ENCODE data around the gene TBC1D22A.

The TBC1D22A gene

DNA sequence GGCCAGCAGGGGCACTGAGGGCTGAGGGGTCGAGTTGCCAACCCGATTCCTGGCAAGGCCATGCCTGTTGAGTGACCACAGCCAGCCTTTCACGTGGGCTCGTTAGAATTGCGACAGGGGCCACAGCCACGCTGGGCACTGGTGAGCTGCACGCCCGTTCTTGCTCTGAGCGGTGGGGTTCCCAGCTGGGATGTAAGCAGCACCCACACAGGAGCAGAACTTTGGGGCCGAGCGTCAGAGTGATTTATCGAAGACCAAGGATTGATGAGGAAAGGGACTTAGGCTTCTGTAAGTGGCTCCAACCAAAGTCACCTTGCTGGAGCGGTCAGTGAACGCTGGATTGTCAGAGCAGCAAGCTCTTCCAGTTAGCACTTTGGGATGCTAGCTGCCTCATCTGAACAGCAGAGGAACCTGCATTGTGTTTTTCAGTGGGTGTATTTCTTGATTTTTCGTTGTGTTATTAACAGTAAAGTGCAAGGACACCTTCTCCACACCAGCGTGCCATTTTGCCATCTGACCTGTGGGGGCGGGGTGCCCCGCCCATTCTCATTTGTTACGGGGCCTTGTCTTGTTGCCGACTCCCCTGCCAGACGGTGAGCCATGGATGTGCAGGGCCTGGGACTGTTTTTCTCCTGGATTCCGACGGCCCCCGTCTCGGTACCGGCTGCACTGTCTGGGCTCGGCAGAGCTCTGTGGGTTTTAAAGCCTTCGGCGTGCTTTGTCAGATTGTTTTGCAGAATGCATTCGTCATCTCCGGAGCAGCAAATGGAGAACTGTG lies 202.5 kb downstream of the TBC1D22A start:
- no peak for DNase-seq

DNA sequence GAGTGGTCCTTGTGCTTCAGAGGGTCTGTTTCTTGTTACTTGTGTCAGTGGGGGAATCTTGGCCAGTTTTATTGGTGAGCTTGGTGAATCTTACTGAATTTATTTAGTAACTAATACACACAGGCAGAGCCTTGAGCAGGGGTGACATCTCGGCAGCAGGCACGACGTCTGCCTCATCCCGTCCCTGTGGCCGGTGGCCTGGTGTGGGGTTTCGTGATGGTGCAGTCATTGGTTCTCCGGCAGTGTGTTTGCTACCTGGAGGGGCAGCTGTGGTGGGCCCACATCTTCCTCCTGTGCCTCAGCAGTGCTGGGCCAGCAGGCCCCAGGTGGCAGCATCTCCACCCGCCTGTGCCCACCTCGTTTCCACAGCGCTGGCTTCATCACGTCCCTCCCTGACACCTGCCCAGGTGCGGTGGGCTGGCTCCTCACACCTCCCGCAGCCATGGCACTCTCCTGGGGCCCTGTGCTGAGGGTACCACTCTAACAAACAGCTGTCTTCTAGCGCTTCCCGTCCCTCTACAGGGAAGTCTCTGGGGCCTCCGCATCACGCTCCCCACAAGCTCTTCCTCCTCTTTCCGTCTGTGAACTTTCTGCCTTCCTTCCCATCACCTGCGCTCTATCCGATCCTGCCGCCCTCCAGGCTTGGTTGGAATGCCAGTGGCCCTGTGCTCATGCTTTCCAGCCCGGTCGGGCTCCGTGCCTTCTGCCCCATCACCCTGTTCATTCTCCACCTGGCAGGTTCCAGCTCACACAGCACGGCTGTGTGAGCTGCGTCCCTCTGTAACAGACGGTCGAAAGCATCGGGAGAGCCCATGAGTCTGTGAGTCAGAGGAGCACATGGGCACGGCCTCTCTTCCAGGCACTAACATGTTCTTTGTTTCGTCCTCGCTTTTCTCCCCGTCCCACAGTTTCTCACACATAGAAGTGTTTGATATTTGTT lies 203.4 kb downstream of the TBC1D22A start:
- no peak for DNase-seq

DNA sequence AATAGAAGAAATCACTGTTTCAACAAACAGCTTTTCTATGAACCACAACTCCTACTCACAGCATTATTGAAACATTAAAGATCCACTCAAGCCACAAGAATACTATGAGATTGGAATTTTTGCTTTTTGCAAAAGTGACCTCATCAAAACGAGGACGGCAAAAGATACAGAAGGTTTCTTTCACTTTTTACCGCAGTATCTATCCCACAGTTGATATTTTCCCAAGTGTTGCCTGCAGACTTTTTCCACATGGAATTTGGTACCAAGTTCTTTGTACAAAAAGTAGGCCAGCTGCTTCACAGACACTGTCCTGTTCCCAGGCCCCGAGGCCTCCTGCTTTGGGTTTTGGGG lies 204.0 kb downstream of the TBC1D22A start:
- no peak for DNase-seq

DNA sequence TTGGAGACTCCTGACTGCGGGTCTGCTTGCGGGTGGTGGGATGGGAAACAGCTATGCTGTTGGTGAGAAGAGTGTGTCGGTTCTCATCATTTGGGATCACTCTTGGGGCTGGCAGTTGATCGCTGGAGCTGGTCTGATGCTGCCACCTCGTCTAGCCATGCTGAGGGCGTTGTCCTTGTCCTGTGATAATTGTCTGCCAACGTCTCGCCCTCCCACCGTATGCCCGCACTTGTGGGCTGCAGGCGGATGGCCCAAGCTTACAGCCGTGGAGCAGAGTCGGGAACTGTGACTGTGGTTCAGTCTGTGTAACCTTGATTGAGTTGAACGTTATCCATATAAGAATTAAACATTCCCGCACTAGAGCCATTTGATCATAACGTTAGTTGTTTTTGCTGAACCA lies 204.4 kb downstream of the TBC1D22A start:
- DNase-seq = no peak

DNA sequence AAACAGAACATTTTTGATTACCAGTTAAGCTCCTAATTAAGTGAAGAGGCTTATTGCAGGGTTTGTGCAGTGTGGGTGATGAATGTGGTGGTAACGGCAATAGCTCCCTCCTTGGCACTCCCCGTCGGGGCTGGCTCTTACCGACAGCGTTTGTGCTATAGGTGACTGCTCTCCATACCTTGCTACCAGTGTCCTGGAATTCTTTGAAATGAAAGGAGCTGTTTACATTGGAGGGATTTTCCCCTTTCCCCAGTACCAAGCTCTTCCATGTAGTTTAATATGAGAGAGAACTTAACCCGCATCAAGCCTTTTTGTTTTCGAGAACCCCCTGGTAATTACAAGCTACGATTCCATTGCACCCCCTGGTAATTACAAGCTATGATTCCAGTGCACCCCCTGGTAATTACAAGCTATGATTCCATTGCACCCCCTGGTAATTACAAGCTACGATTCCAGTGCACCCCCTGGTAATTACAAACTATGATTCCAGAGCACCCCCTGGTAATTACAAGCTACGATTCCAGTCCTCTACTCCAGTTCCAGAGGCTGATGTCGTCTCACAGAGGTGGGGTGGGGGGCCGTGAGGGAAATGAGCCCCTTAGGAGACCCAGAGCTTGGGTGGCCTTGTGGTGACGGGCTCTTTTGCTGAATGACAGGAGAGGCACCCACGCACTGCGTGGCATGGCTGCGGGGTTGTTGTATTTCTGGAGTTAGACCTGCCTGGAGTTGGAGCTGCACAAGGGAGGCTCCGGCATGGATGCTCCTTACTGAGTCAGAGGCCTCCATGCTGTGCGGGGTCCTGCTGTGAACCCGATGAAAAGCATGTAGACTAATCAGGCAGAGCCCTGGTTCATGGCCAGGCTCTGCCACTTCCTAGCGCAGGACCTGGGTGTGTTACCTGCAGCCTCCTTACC lies 205.3 kb downstream of the TBC1D22A start:
- DNase-seq = no peak

DNA sequence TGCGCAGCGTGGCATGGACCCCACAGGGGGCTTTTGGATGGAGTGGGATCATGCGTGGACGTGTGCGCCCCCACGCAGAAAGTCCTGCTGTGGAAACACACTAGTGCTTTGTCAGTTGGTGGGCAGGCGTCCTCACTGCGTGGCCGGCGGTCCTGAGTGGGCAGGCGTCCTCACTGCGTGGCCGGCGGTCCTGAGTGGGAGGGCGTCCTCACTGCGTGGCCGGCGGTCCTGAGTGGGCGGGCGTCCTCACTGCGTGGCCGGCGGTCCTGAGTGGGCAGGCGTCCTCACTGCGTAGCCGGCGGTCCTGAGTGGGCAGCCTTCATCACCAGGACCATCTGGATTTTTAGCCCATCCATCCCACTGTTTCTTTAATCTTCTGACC lies 205.9 kb downstream of the TBC1D22A start:
- DNase-seq = no peak

DNA sequence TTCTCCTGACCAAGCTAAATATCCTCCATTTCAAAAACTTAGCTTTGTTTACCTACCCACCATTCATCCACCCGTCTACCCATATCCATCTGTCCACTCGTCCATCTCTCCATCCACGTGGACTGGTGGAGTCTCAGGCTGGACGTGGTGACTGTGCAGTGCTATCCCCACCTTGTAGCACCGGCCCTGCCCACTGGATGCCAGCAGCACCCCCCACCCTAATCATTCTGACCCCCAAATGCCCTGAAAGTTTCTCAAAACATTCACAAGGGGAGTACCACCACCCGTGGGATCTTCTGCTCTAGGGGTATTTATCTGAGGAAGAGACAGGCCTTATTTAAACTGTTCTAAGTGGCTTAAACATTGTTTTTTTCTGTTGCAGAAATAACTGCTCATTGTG lies 206.4 kb downstream of the TBC1D22A start:
- no peak for DNase-seq

DNA sequence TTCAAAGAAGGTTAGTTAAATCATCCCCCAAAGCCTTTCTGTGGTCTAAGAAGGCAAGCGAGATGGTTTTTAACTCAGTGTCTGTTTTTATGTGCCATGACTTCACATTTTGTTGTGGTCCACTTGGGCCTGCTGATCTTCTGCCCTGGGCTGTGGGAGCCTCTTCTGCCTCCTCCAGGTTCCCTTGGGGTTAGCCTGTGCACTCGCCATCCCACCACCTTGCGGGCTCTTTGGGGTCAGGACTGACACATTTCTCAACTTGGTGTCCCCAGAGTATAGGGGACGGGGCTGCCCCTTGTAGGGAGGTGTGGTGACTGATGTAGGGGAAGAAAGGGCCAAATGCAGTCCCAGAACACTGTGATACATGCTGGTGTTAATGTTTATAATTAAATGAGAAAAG lies 207.0 kb downstream of the TBC1D22A start:
- no peak for DNase-seq

DNA sequence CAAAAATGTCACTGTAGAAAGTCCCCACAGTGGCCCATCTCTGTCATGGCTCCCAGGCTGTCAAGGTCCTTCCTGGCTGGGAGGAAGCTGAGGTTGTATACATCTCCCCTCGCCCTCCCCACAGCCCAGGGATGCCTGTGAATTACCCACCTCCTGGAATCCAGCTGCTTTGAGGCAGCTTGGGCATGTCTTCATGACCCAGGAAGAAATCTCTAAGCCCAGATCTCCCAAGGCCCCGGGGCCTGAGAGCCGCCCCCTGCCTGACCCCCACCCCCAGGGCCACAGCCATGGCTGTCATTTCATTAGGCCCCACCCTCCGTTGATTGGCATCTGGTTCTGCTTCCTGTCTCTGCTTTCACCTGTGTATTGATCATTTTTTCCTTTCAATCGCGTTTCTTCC lies 207.5 kb downstream of the TBC1D22A start:
- no peak for DNase-seq

DNA sequence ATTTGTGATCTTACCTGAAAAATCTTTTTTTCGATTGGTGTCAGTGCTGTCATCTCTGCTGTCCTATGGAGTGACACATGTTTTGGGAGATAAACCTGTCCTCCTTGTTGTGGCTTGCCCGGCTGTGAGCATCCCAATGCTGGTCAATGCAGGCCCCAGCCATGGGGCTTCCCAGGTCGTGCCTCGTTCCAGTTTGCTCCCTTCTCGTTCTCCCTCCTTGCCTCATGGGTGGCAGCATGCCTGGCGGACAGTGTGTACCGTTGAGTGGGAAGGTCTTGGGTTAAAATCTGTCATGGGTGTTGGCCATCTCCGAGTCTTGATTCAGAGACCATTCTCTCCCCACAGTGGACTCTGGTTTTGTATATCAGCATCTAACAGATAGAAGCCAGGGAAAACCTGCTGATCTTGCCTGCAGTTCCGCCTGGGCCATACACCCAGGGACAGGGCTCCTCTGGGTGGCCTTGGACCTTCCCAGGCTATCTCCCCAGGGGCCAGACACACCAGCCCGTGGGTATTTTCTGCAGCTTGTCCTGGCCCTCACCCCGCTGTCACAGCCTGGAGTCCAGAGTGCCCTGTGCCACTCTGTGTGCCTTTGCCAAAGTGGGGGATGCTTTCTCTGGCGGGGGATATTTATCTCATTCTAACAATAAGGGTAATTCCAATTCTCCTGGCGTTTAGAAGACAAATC lies 208.1 kb downstream of the TBC1D22A start:
- DNase-seq = no peak

DNA sequence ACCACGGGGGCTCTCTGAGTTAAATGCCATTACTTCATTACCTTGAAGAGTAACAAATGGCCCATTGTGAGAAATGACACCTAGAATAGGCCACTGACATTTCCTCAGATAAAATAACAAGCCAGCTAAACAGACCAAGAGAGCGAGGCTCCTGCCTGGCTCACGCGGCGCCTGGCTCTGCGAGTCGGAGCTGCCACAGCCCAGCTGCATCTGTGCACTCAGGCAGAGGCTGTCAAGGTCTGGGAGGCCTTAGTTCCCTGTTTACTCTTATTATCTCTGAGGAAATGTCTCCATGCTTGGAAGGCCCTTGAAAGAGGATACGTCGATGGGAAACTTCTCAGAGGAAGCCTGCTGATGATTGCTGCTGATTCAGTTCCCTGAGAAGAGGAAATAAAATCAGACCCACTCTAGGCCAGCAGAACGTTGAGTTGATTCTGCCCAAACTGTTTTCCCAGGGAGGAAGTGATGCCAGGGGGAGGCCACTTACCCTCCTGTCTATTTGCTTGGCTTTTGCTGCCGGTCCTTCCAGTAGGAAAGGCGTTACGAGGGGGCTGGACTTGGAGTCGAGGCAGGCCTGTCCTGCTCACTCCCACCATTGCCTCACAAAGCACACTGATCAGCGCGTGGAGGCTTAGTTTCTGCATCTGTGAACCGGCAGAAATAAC lies 208.8 kb downstream of the TBC1D22A start:
- DNase-seq = peak; percentile 73

DNA sequence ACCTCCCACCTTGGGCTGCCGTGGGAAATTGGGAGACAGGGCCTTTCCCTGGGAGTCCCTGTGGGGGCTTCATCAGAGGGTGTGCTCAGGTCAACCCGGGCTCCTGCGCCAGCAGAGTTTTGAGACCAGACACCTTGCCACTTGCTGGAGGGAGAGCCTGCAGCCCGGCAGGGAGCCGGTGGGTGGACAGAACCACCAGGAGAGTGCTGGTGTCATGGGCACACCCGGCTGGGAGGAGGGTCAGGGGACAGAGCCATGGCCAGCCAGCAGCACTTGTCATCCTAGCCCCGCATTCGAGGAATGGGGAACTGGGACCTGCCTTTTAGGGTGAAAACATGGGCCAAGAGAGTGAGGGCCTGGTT lies 209.3 kb downstream of the TBC1D22A start:
- DNase-seq = no peak

DNA sequence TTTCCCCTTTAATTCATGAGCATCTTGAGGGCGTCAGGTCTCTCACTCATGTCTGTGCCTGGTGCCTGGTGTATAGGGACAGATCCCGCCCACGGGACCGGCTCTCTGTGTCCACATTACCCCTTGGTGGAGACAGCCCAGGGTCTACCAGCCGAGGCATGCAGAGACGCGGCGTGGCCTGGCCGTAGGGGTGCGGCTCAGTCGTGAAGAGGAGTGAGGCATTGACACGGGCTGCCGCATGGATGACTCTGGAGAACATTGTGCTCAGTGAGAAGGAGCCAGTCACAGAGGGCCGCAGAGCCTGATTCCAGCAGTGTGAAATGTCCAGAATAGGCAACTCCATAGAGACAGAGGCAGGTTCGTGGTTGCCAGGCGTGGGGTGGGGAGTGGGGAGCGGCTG lies 209.8 kb downstream of the TBC1D22A start:
- no peak for DNase-seq

DNA sequence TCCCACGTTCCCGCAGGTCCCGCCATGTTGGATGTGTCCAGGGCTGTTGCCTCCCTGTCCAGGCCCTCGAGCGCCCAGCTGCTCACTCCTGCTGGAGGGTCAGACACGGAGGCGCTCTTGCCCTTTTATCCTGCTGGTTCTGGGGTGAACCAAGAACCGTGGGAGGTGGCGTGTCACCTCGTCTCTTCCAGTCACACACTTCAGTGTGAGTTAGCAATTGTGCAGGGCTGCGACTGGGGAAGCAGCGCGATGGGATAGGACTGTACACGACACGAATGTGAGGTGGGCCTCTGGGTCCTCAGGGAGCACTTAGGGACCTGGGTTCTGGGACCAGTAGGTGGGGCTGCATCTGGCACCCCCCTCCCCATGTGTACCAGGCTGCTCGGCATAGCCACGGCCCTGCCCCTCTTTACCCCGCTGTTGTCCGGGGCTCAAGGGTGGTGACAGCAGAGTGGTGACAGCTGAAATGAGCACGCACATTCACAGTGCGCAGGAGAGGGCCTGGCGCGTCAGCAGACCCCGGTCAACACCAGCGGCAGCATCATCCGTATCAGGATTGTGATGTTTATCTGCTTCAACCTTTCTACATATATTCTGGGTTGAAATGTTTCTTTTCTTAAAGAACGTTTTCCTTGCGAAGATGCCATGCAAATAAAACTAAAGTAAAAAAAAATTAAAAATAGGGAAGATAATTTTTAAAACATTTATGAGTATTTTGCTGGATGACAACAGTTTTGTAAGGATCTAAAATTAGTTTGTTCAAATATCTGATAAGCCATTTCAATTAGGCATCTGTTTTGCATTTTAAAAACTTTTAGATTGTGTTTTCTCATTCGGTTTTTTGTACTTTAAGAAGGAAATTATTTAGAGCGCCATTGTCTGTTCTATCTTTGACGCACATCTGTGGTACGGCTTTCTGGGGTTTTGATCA lies 210.7 kb downstream of the TBC1D22A start:
- DNase-seq = no peak

DNA sequence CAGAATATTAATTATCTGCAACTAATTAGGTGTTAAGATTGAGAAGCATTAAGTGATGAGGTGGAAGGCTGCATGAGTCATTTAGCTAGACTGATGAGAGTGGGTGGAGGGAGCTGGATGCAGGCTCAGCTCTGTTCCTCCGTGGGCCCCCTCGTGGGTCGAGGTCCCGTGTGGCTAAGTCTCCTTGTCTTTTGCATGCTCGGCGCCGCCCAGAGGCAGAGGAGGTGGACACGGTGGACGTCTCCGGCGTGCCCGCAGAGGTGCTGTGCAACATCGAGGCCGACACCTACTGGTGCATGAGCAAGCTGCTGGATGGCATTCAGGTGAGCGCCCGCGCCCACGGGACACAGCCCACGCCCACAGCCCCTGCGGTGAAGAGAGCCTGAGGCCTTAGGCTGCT lies 211.6 kb downstream of the TBC1D22A start:
- DNase-seq = no peak

DNA sequence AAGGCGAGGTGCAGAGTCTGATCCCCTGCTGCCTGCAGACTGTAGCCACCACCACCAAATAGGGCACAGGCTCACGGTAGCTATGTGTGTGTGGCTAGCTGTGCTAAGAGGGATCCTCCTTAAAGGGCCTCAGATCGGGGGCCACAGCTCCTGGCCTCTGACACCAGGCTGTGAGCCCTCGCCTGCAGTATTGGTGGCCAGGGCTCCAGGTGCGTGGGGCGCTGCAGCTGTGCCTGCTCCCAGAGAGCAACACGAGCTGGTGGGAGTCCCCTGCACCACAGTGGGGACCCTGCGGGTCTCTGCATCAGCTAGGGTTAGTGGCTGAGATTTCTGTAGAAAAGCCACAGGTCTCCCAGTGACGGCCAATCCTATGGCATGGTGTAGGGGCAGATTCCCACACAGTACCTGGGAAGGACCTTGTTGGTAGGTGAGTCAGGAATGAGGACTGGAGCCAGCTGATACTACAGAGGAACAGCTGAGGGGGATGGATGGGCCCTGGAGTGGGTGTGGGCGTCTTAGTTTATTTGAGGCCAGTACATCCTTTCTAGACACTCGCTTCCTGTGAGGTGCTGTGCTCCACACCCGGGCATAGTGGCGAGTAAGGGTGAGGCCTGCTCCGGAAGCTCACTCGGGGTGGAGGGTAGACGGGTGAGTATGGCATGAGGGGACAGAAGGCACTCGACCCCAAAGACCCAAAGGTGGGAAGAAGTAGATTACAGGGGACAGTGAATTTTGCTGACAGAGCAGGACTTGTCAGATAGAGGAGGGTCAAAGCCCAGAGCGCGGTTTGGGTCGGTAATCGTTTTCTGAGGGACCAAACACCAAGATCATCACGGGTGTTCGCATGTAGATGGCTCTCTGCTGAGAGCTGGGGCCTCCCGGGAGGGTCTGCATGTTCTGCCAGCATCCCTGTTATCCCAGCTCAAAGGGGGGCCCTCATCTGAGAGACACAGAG lies 212.5 kb downstream of the TBC1D22A start:
- DNase-seq = no peak

DNA sequence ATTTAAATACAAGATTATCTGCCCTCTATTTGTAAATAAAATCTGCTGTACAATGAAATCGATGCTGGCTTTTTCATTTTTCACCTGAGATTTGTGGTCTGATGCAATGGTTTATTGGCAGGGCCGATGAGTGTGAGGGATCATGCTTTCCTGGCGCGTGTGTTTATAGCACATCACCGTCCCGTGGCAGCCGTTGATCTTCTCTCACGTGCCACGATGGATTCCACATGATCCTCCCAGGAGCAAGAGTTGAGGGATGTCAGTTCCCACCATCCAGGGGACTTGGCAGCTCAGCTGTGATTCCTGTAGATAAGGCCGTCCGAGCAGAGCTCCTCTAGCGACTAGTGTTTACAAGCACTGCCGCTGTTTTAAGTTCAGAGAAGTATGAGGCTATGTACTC lies 213.7 kb downstream of the TBC1D22A start:
- no peak for DNase-seq

DNA sequence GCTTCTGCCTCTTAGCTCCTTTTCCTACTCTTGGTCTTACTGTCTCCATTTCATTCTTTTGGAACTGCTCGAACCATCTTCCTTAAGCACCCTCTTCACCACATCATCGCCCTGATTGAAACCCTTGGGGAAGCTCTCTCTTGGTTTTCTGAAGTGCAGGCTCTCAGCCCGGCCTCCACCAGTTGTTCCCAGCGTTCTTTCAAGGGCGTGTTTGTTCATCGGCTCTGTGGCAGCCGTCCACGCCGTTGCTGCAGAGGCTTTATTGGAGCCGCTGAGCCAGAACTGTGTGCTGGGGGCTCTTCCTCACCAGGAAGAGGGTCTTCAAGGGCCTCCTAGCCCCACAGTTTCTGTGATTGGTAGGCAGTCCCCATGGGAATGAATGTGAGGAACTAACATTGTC lies 214.1 kb downstream of the TBC1D22A start:
- no peak for DNase-seq

DNA sequence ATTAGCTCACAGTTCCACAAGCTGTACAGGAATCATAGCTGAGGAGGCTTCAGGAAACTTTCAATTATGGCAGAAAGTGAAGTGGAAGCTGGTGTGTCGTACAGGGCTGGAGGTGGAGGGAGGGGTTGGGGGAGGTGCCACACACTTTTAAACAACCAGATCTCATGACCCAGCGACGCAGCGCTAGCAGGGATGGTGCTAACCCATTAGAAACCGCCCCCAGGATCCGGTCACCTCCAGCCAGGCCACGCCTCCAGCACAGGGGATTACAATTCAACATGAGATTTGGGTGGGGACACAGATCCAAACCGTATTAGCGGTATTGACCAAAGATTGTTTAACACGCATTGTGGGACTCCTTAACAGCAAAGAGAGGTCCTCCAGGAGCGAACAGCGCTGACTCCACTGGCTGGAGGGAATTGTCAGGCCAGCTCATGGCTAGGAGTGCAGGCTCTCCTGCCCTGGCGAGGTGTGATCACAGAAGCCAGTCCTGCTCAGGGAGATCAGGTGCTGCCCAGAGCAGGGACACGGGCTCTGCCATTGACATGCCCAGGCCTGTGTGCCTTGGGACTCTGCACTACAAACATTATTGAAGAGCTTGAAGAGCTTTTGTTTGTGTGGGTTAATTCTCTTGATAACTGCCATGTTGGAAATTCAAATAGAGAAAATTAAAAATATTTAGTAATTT lies 215.3 kb downstream of the TBC1D22A start:
- no peak for DNase-seq
